DOHH2 (cell line): Measurements from ENCODE around the gene TM9SF2.

Source experiments
- H3F3A ChIP-seq: fragments of 200-600 bp; sonication (generic), shearing (Covaris generic); 2 replicates; pipeline ENCODE4 v1.6.0; 2016; ENCODE audit warnings: antibody characterized with exemption, mild to moderate bottlenecking; ENCODE audit not compliant: control insufficient read depth, insufficient read depth
- H3K27ac ChIP-seq: fragments of 200-600 bp; sonication (generic); 2 replicates; pipeline ENCODE4 v1.5.1; 2014; ENCODE audit warnings: low read depth, mild to moderate bottlenecking, low read length, moderate library complexity
- H3K27me3 ChIP-seq: fragments of 200-600 bp; sonication (generic); 2 replicates; pipeline ENCODE4 v1.6.1; 2014; ENCODE audit warnings: mild to moderate bottlenecking, low read length, mixed read lengths; ENCODE audit not compliant: control insufficient read depth
- H3K36me3 ChIP-seq: fragments of 200-600 bp; sonication (generic); 2 replicates; pipeline ENCODE4 v1.6.1; 2014; ENCODE audit warnings: mild to moderate bottlenecking, low read length, moderate library complexity, mixed read lengths; ENCODE audit not compliant: control insufficient read depth
- H3K4me1 ChIP-seq: fragments of 200-600 bp; sonication (generic); 2 replicates; pipeline ENCODE4 v1.6.1; 2014; ENCODE audit warnings: mild to moderate bottlenecking, low read length, mixed read lengths; ENCODE audit not compliant: control insufficient read depth
- H3K4me2 ChIP-seq: fragments of 200-600 bp; sonication (generic); 2 replicates; pipeline ENCODE4 v1.6.0; 2014; ENCODE audit warnings: mild to moderate bottlenecking, low read length, moderate library complexity
- H3K4me3 ChIP-seq: fragments of 200-600 bp; sonication (generic); 2 replicates; pipeline ENCODE4 v1.5.1; 2014; ENCODE audit warnings: mild to moderate bottlenecking, low read length, mixed read lengths
- H3K79me2 ChIP-seq: fragments of 200-600 bp; sonication (generic); 2 replicates; pipeline ENCODE4 v1.6.1; 2014; ENCODE audit warnings: mild to moderate bottlenecking, low read length, mixed read lengths; ENCODE audit not compliant: control insufficient read depth
- H3K9me2 ChIP-seq: fragments of 200-600 bp; sonication (generic); replicated peaks from 2 replicates; pipeline ENCODE4 v1.6.1; 2014; ENCODE audit warnings: mild to moderate bottlenecking, low read length, mixed read lengths; ENCODE audit not compliant: control insufficient read depth
- H3K9me3 ChIP-seq: fragments of 200-600 bp; sonication (generic); 2 replicates; pipeline ENCODE4 v1.6.1; 2014; ENCODE audit warnings: antibody characterized with exemption, low read length, mixed read lengths; ENCODE audit not compliant: control insufficient read depth, insufficient read depth
- H4K20me1 ChIP-seq: fragments of 200-600 bp; sonication (generic); 2 replicates; pipeline ENCODE4 v1.6.0; 2014; ENCODE audit warnings: low read depth, mild to moderate bottlenecking, antibody characterized with exemption, low read length, moderate library complexity; ENCODE audit not compliant: control insufficient read depth, insufficient read depth
- EZH2phosphoT487 ChIP-seq: fragments of 200-600 bp; sonication (generic); IDR thresholded peaks from 2 replicates; pipeline ENCODE4 v1.6.1; 2017; ENCODE audit warnings: borderline replicate concordance, mild to moderate bottlenecking, antibody characterized with exemption, low read length, moderate library complexity, mixed read lengths
- TF ChIP-seq, protein P1 (sequence below): fragments of 200-600 bp; sonication (generic); IDR thresholded peaks from one replicate; pipeline ENCODE4 v1.5.1; 2014; ENCODE audit warnings: antibody characterized with exemption, mild to moderate bottlenecking, low read depth, low read length; ENCODE audit not compliant: poor library complexity, severe bottlenecking

Gene TM9SF2

GRCh38 chr13:99517577-99517976 lies 16.3 kb downstream of the TM9SF2 start:
- peaks cover 14% of the 10 kb centered on the region; the same call in 1 of the 2 replicates for H4K20me1 ChIP-seq

DNA sequence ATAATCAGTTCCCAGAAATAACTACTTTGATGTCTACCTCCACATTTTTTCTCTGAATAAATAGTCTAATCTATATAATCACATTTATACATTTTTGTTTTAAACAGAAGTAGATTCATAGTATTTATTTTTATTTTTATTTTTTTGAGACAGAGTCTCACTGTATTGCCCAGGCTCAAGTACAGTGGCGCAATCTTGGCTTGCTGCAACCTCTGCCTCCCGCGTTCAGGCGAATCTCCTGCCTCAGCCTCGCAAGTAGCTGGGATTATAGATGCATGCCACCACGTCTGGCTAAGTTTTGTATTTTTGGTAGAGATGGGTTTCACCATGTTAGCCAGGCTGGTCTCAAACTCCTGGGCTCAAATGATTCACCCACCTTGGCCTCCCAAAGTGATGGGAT lies 16.7 kb downstream of the TM9SF2 start:
- Histone ChIP-seq H3F3A (no peaks in the 10 kb centered on the region), H4K20me1 (peaks cover 10% of the 10 kb centered on the region; the same call in 1 of the 2 replicates), H3K27me3 (no peaks in the 10 kb centered on the region), H3K4me3 (no peak overlapping the region), H3K36me3 (peaks cover 46% of the 10 kb centered on the region), H3K4me2 (no peak overlapping the region), H3K79me2 (peaks cover 48% of the 10 kb centered on the region), H3K9me2 (no peaks in the 10 kb centered on the region), H3K9me3 (no peaks in the 10 kb centered on the region), H3K27ac (no peak overlapping the region), H3K4me1 (no peaks in the 10 kb centered on the region)
- TF ChIP-seq, protein P1, sequence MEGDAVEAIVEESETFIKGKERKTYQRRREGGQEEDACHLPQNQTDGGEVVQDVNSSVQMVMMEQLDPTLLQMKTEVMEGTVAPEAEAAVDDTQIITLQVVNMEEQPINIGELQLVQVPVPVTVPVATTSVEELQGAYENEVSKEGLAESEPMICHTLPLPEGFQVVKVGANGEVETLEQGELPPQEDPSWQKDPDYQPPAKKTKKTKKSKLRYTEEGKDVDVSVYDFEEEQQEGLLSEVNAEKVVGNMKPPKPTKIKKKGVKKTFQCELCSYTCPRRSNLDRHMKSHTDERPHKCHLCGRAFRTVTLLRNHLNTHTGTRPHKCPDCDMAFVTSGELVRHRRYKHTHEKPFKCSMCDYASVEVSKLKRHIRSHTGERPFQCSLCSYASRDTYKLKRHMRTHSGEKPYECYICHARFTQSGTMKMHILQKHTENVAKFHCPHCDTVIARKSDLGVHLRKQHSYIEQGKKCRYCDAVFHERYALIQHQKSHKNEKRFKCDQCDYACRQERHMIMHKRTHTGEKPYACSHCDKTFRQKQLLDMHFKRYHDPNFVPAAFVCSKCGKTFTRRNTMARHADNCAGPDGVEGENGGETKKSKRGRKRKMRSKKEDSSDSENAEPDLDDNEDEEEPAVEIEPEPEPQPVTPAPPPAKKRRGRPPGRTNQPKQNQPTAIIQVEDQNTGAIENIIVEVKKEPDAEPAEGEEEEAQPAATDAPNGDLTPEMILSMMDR, result no peak
- no peak for TF ChIP-seq EZH2phosphoT487

More at GRCh38 chr13:99517577-99517976, 16.3 kb downstream of the TM9SF2 start:
- Histone ChIP-seq H3F3A (no peaks in the 10 kb centered on the region), H3K9me3 (no peaks in the 10 kb centered on the region), H3K4me3 (no peak overlapping the region), H3K36me3 (peaks cover 42% of the 10 kb centered on the region), H3K79me2 (peaks cover 52% of the 10 kb centered on the region), H3K4me1 (no peaks in the 10 kb centered on the region), H3K9me2 (no peaks in the 10 kb centered on the region), H3K4me2 (no peak overlapping the region), H3K27ac (no peak overlapping the region), H3K27me3 (no peaks in the 10 kb centered on the region)
- no peak for TF ChIP-seq EZH2phosphoT487
- TF ChIP-seq, protein P1, result no peak

DNA sequence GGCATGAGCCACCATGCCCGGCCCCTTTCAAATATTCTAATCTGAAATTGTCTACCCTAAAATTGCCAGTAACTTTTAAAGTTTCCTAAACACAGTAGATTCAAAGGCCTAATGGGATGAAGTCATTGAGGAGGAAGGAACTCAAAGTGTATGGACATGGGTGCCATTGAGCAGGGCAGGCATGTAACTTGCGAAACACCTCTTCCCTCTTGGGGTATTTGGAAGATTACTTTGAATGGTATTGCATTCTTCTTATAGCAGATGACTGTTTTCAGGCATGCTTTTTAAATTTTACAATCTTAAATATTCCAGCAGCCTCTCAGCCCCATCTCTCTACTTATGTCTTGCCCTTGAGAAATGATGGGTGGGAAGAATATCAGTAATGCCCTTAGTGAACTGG lies 21.0 kb downstream of the TM9SF2 start:
- peaks cover 7% of the 10 kb centered on the region; the same call in 1 of the 2 replicates for H4K20me1 ChIP-seq
- H3K9me2 ChIP-seq, result no peaks in the 10 kb centered on the region
- H3K4me2 ChIP-seq, result no peak overlapping the region
- TF ChIP-seq, protein P1, result no peak
- TF ChIP-seq EZH2phosphoT487, result no peak
- H3K4me3 ChIP-seq, result no peak overlapping the region
- H3F3A ChIP-seq, result no peaks in the 10 kb centered on the region
- H3K27me3 ChIP-seq, result no peaks in the 10 kb centered on the region
- H3K9me3 ChIP-seq, result no peaks in the 10 kb centered on the region
- H3K36me3 ChIP-seq, result peaks cover 75% of the 10 kb centered on the region
- no peak overlapping the region for H3K27ac ChIP-seq
- H3K4me1 ChIP-seq, result no peaks in the 10 kb centered on the region
- H3K79me2 ChIP-seq, result peaks cover 7% of the 10 kb centered on the region
